ENCODE results near the gene BPTF. TPM values are rescaled to one million over a fixed set of nuclear protein-coding genes. Genes with fewer than 3 reads are reported as not detected.
A peak's percentile ranks its signal among the peaks of the same experiment; 100 is the strongest.
"Not testable (repeated sequence)": the region's sequence is repeated elsewhere in the genome, so short reads cannot be mapped to it uniquely, and the experiment has no call there.

The BPTF gene
- total RNA-seq, 1 donor from 2014 or later: 96.9 TPM

- intact Hi-C loops (cut with DNase I): no loop called here
- Histone ChIP-seq H3K4me1 (no peaks in the 10 kb centered on the region), H3K9me3 (no peaks in the 10 kb centered on the region), H3K4me3 (no peak overlapping the region), H3K27ac (no peak overlapping the region), H3K27me3 (ENCODE audit: low read depth) (no peaks in the 10 kb centered on the region), H3K36me3 (no peaks in the 10 kb centered on the region)
- DNase-seq (no peak), ATAC-seq (no peak)
- no peak for TF ChIP-seq CTCF (IDR thresholded peaks at IDR 0.05)
These were observed 188.1 kb downstream of the BPTF start for GRCh38 chr17:68013385-68013784.

GRCh38 chr17:68015081-68015723 lies 189.9 kb downstream of the BPTF start:
- DNase-seq: peak; percentile 20
- H3K27ac ChIP-seq: no peak overlapping the region
- no peaks in the 10 kb centered on the region for H3K9me3 ChIP-seq
- no peak for ATAC-seq
- H3K27me3 ChIP-seq (ENCODE audit: low read depth): no peaks in the 10 kb centered on the region
- intact Hi-C loops (cut with DNase I): no loop called here
- H3K4me3 ChIP-seq: no peak overlapping the region
- H3K4me1 ChIP-seq: no peaks in the 10 kb centered on the region
- TF ChIP-seq CTCF (IDR thresholded peaks at IDR 0.05): no peak
- no peaks in the 10 kb centered on the region for H3K36me3 ChIP-seq

- Histone ChIP-seq H3K27me3 (ENCODE audit: low read depth) (no peaks in the 10 kb centered on the region), H3K27ac (no peak overlapping the region), H3K36me3 (no peaks in the 10 kb centered on the region), H3K4me1 (peaks cover 6% of the 10 kb centered on the region), H3K4me3 (no peak overlapping the region), H3K9me3 (no peaks in the 10 kb centered on the region)
- TF ChIP-seq CTCF (IDR thresholded peaks at IDR 0.05): no peak
- DNase-seq: no peak
- no peak for ATAC-seq
- intact Hi-C loops (cut with DNase I): no loop called here
These were observed 191.5 kb downstream of the BPTF start for GRCh38 chr17:68016838-68017237.

GRCh38 chr17:68018493-68018892 lies 193.2 kb downstream of the BPTF start:
- H3K4me3 ChIP-seq; H3K36me3 ChIP-seq; H3K27me3 ChIP-seq (ENCODE audit: low read depth); H3K9me3 ChIP-seq; H3K4me1 ChIP-seq; H3K27ac ChIP-seq; DNase-seq; ATAC-seq; intact Hi-C loops (cut with DNase I): not testable (repeated sequence)

- no peak for ATAC-seq
- DNase-seq: no peak
- Histone ChIP-seq H3K36me3 (no peaks in the 10 kb centered on the region), H3K27ac (no peak overlapping the region), H3K9me3 (no peaks in the 10 kb centered on the region), H3K27me3 (ENCODE audit: low read depth) (no peaks in the 10 kb centered on the region), H3K4me1 (peaks cover 6% of the 10 kb centered on the region), H3K4me3 (peak overlapping the region; percentile 77)
- intact Hi-C loops (cut with DNase I): no loop called here
- no peak for TF ChIP-seq CTCF (IDR thresholded peaks at IDR 0.05)
These were observed 194.0 kb downstream of the BPTF start for GRCh38 chr17:68019336-68019674.

- Histone ChIP-seq H3K27ac (peak overlapping the region; percentile 92), H3K4me3 (peak overlapping the region; percentile 77), H3K27me3 (ENCODE audit: low read depth) (no peaks in the 10 kb centered on the region), H3K9me3 (no peaks in the 10 kb centered on the region), H3K4me1 (peaks cover 6% of the 10 kb centered on the region), H3K36me3 (no peaks in the 10 kb centered on the region)
- ATAC-seq: peak; percentile 98
- peak; percentile 96 for DNase-seq
- peak; percentile 63 for TF ChIP-seq CTCF (IDR thresholded peaks at IDR 0.05)
- intact Hi-C loops (cut with DNase I): no loop called here
These were observed 194.5 kb downstream of the BPTF start for GRCh38 chr17:68019675-68020408.

Measured in lower lobe of right lung (tissue), 2 donors.